HG03060 (cell line): ENCODE results near the gene CXorf49B.
"Not testable (repeated sequence)": the region's sequence is repeated elsewhere in the genome, so short reads cannot be mapped to it uniquely, and the experiment has no call there.

ENCODE experiments used
- ATAC-seq: cut with Tn5 transposase; IDR thresholded peaks from one replicate; pipeline ENCODE4 v1.9.1; 2021; ENCODE audit warnings: low read depth, moderate number of reproducible peaks; ENCODE audit not compliant: unreplicated experiment

CXorf49B gene

DNA sequence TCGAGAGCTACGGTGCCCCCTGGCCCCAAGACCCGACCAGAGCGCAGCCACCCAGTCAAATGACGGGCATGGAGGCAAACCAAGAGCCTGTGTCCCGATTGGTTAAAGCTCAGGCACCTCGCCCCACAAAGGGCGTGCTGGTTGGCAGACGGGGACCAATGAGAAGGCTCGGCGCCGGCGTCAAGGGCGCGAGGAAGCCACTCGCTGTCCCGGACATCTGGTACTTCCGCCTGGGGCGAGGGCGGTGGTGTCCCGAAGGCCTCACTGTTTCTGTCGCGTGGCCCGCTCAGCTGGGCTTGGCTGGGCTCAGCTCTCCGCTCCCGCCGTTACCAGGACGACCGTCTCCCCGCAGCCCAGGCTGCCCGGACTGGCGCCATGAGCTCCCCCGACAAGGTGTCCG, at the start of gene CXorf49B:
Gene CXorf49B, plus strand, starts transcription at position 301 of the 400 bp plus-strand sequence. Its CDS starts 75 bp downstream, at position 376.
- ATAC-seq = not testable (repeated sequence)

DNA sequence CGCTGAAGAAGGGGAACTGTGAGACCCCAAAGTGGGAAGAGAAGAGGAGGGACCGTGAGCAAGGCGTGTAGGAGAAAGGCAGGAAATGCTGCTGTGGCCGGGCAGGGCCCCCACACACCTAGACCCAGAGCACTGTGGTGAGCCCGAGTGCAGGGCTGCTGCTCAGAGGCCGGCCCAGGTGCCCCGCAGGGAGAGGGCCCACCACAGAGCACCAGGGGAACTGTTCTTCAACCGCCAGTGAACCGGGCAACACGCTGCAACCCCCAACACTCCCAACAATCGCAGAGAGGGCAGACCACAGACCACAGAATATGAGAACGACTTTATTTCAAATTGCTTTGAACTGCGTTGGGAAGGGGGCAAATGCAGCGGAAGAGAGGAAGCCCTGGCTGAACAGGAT, 49.1 kb upstream of the CXorf49B start:
- ATAC-seq = not testable (repeated sequence)

DNA sequence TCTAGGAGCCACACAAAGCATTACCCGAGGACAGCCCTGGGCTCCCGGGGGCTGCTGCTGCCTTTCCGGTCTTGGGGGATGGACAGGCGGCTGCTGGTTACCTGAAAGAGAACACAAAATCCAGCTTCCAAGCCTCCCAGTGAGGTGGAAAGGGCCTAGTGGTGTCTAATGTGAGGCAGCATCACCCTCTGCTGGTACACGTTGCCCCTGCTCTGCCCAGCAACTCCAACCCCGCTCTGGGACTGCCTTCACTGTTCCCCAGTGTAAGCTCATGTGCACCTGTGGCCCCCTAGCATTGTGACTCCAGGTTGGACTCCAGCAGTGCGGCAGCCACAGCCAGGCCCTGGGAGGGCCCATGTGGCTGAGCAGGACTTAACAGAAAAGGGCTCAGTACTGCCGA, 47.6 kb upstream of the CXorf49B start:
- not testable (repeated sequence) for ATAC-seq

DNA sequence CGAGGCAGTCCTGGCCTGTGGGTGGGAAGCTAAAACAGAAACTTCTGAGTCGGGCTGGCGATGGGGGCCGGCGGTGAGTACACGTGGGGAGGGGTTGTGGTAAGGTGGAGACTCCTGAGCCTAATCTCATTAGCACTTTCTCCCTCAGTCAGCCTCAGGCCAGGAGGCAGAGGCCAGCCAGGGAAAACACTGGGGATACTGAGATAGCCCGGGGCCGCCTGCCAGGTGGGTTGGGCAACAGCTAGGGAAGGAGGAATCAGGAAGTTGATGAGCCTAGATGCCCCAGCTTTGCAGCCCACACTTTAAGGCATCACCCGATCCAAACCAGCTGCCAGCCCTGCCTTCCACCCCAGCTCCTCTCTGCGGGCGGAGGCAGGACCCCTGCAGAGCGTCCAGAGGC, 46.8 kb upstream of the CXorf49B start:
- not testable (repeated sequence) for ATAC-seq

DNA sequence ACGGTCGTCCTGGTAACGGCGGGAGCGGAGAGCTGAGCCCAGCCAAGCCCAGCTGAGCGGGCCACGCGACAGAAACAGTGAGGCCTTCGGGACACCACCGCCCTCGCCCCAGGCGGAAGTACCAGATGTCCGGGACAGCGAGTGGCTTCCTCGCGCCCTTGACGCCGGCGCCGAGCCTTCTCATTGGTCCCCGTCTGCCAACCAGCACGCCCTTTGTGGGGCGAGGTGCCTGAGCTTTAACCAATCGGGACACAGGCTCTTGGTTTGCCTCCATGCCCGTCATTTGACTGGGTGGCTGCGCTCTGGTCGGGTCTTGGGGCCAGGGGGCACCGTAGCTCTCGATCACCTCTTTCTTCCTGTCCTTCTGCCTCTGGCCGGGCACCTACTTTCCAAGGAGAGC, 45.0 kb upstream of the CXorf49B start, which contains the start of gene CXorf49:
Gene CXorf49, minus strand, starts transcription at position 101 of the 400 bp plus-strand sequence. CDS start 134 bp downstream, outside the sequence.
- ATAC-seq = not testable (repeated sequence)

DNA sequence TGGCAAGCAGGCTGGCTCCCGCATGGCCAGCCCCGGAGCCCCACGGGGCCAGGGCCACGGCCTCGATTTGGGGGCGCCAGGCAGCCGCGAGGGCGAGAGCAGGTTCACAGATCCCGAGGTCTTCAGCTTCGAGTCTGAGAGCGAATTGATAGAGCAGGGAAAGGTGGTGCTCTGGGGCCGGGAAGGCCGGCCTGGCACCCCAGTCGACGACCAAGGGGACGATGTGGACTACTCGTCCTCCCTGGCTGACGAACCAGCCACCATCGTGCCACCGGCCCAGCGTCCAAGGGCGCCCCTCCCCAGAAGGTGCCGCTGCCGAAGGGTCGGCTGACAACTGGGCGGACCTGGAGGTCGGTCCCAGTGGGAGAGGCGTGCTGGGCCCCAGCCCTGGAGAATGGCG, 44.0 kb upstream of the CXorf49B start:
- ATAC-seq = not testable (repeated sequence)

DNA sequence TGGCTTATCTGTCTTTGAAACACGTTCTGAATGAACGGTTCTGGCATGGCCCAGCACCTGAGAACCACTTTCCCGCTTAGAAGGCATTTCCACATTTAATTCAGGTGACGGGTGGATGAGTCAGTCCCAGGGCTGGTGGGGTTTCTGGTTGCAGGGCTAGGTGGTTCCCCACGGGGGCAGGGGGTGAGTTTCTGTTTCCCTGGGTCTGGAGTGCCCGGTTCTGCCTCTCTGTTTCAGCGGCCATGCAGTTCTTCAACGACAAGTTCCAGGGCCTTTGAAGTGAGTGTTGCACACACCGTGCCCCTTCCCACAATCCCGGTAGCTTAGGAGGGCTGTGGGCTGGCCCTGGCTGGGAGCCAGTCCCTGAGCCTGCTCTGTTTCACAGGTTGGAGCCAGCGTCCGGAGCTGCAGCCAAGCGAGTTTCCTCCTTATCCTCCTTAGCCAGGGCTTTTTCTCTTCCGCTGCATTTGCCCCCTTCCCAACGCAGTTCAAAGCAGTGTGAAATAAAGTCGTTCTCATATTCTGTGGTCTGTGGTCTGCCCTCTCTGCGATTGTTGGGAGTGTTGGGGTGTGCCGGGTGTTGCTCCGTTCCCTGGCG, 42.8 kb upstream of the CXorf49B start:
- ATAC-seq = not testable (repeated sequence)

DNA sequence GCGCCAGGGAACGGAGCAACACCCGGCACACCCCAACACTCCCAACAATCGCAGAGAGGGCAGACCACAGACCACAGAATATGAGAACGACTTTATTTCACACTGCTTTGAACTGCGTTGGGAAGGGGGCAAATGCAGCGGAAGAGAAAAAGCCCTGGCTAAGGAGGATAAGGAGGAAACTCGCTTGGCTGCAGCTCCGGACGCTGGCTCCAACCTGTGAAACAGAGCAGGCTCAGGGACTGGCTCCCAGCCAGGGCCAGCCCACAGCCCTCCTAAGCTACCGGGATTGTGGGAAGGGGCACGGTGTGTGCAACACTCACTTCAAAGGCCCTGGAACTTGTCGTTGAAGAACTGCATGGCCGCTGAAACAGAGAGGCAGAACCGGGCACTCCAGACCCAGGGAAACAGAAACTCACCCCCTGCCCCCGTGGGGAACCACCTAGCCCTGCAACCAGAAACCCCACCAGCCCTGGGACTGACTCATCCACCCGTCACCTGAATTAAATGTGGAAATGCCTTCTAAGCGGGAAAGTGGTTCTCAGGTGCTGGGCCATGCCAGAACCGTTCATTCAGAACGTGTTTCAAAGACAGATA, 2.4 kb upstream of the CXorf49B start:
- ATAC-seq = not testable (repeated sequence)

DNA sequence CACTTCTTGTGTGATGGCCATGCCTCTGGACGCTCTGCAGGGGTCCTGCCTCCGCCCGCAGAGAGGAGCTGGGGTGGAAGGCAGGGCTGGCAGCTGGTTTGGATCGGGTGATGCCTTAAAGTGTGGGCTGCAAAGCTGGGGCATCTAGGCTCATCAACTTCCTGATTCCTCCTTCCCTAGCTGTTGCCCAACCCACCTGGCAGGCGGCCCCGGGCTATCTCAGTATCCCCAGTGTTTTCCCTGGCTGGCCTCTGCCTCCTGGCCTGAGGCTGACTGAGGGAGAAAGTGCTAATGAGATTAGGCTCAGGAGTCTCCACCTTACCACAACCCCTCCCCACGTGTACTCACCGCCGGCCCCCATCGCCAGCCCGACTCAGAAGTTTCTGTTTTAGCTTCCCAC, 1.7 kb downstream of the CXorf49B start:
- not testable (repeated sequence) for ATAC-seq

DNA sequence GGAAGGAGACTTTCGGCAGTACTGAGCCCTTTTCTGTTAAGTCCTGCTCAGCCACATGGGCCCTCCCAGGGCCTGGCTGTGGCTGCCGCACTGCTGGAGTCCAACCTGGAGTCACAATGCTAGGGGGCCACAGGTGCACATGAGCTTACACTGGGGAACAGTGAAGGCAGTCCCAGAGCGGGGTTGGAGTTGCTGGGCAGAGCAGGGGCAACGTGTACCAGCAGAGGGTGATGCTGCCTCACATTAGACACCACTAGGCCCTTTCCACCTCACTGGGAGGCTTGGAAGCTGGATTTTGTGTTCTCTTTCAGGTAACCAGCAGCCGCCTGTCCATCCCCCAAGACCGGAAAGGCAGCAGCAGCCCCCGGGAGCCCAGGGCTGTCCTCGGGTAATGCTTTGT, 2.5 kb downstream of the CXorf49B start:
- not testable (repeated sequence) for ATAC-seq

DNA sequence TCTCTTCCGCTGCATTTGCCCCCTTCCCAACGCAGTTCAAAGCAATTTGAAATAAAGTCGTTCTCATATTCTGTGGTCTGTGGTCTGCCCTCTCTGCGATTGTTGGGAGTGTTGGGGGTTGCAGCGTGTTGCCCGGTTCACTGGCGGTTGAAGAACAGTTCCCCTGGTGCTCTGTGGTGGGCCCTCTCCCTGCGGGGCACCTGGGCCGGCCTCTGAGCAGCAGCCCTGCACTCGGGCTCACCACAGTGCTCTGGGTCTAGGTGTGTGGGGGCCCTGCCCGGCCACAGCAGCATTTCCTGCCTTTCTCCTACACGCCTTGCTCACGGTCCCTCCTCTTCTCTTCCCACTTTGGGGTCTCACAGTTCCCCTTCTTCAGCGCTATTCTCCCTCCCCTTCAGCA, 4.0 kb downstream of the CXorf49B start:
- ATAC-seq = not testable (repeated sequence)

DNA sequence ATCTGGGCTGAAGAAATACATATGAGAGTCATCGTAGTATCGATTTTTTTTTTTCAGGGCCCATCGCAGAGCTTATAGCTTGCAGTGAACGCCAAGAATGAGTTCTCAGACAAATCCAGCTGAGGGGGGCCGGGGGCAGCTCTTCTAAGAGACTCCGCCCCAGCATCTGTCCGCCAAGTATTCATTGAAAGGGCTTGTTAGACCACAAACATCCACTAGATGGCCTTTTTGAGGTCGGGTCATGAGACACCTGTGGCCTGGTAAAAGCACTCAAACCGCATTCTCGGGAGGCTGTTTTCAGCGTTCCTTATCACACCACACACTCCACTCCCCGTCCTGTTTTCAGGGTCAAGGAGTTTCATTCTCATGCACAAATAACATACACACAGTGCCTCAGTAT, 15.2 kb downstream of the CXorf49B start:
- ATAC-seq = not testable (repeated sequence)

DNA sequence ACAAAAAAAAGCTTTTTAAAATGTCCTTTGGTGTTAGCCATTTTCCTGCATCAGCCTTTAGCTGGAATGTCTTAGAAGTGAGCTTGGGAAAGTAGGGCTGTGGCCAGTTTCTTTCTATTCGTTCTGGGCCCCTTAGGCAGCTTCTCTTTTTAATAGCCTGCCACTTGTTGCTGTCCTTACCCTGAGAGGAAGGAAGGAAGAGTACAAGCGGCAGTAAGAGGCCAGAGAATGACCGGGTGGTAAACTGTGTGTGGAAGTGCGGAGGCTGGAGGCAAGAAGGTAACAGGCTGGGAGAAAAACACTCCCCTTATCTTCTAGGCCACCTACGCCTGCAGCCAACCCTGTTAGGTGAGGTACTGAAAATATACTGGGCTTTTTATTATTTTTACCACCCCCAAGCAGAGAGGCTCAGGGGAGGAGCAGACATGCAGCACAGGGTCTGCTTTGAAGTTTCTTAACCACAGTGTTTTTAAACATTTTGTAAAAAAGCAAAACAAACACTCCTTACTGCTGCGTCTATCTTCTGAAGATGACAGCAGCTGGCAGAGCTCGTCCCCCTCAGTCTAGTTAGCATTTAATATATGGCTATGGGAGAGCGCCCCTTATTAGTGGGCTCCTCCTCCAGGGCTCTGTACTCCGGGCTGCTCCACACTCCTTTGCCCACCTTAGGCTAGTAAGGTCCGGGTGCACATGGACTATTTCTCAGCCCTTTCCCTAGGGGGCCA, 19.2 kb downstream of the CXorf49B start:
- not testable (repeated sequence) for ATAC-seq

DNA sequence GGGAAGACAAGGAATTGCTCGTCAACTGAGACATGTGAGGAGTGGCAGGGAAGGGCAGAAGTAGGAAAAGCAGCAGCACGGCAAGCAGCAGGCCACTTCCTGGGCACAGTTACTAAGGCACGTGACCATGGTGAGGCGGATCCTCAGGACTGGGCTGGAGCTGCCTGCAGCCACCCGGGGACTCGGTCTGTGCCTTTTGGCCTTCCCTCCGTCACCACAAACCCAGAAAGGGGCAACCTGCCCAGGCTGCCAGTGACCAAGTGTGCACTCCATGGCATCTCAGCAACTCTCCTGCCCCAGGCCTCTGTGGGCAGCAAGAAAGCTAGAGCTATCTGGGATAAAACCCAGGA, 19.8 kb downstream of the CXorf49B start:
- not testable (repeated sequence) for ATAC-seq

DNA sequence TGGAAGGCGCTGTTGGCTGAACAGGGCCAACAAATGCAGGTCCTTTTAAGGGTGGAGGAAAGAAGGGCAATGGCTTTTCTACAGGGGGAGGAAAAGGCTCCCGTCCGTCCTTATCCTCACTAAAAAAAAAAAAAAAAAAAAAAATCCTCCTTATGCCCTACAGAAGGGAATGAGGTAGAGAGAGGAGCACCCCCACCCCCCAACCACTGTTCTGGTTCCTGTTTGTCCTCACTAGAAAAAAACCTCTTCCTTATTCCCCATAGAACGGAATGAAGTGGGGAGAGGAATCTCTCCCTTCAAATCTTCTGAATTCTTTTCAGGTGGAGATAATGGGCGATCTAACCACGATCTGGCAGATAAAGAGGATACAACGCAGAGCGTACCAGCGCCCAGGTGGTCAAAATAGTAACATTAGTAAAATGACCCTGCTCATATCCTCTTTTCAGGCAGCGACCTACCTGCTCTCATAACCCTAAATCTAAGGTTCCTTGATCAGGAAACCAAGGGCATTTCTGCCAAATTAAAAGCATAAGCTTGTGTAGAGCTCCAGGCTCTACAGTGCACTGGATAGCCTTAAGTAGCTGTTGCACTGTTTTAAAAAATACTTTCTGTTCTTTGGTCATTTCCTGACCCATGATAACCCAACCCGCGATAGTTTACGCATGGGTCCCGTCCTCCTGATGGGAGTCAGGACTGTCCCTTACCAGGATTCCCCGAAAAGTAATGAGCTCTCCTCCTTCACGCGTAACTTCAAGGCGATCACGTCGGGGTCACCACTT, 20.6 kb downstream of the CXorf49B start:
- not testable (repeated sequence) for ATAC-seq

DNA sequence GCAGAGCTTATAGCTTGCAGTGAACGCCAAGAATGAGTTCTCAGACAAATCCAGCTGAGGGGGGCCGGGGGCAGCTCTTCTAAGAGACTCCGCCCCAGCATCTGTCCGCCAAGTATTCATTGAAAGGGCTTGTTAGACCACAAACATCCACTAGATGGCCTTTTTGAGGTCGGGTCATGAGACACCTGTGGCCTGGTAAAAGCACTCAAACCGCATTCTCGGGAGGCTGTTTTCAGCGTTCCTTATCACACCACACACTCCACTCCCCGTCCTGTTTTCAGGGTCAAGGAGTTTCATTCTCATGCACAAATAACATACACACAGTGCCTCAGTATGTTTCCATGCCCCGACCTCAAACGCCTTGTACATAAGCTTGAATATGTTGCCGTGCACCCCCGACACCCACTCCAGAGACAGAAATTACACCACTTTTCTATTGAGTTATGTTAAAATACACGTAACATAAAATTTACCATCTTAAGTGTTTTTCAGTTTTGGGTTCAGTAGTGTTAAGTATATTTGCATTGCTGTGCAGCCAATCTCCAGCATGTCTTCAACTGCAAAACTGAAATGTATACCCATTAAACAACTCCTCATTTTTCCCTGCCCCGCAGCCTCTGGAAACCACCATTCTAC, 21.3 kb downstream of the CXorf49B start:
- ATAC-seq = not testable (repeated sequence)

DNA sequence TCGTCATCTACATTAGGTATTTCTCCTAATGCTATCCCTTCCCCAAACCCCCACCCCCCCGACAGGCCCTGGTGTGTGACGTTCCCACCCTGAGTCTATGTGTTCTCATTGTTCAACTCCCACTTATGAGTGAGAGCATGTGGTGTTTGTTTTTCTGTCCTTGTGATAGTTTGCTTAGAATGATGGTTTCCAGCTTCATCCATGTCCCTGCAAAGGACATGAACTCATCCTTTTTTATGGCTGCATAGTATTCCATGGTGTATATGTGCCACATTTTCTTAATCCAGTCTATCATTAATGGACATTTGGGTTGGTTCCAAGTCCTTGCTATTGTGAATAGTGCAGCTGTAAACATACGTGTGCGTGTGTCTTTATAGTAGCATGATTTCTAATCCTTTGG, 43.3 kb downstream of the CXorf49B start:
- ATAC-seq = not testable (repeated sequence)

DNA sequence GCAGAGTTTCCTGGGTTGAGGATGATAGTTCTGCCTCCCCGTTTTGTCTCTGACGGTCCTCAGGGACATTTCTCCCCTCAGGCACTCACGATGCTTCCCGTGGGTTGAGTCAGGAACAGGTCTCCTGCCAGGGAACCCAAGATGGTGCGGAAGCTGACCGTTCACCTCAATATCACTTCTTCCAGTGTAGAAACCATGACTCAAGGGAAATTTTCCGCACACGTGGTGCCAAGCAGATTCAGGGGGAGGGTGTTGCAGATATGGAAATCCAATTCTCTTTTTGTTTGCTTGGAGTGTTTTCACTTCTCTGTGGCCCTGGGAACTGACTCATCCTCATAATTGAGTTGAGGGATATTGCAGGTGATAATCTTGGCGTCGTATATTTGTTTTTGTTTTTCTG, 46.7 kb downstream of the CXorf49B start:
- ATAC-seq = no peak

DNA sequence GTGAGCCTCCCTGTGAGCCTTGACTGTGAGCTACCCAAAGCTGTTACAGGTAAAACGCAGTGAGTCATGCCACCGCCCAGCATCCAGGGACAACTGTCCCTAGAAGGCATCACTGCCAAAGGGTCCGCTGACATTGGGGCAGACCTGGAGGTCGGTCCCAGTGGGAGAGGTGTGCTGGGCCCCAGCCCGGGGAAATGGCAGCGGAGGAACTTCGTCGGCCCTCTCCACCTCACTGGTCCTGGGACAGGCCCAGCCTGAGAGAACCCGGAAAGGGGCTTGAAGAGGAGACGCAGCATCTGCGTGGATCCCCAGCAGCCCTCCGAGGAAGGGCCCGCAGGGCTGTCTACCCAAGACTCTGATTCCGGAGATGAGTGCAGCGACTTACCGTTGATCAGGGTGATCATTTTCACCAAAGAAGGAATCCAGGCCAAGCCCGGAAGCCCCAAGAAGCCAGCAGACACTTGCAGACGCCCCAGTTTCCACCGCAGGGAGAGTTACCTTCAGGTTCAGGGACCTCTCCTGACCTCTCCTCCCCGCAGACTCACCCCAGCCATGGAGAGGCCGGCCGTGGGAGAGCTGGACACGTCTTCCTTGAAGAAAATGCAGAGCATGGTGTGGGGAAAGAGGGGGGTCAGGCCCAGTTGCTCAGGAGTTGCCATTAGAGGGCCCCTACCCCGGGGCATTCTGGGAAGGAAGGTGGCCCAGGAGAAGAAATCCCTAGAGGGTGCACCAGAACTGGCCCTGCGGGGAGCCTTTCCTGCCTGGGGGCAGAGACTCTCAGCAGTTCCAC, 51.2 kb downstream of the CXorf49B start:
- ATAC-seq = no peak
